K562 (cell line): Measurements from ENCODE around the gene ATRN. TPM values are rescaled to one million over a fixed set of nuclear protein-coding genes. Genes with fewer than 3 reads are reported as not detected.

Experiments
- ATF1 ChIP-seq, 2 experiments: fragments of 450-650 bp in 1 of 2; IDR thresholded peaks; 2 replicates each; pipeline ENCODE4 v1.6.1; 2016; ENCODE audit warnings: missing compliant biosample characterization in 1 of 2, missing genetic modification characterization in 1 of 2
- ATF7 ChIP-seq: fragments of 450-650 bp; IDR thresholded peaks from 2 replicates; pipeline ENCODE4 v1.7.1; 2014; ENCODE audit warnings: mild to moderate bottlenecking, moderate library complexity
- CC2D1A ChIP-seq: fragments of 450-650 bp; IDR thresholded peaks from 2 replicates; pipeline ENCODE4 v1.6.1; 2017; ENCODE audit warnings: mild to moderate bottlenecking
- FOXA3 ChIP-seq, 2 experiments: fragments of 450-650 bp in 1 of 2; sonication (generic) in 1 of 2; formaldehyde crosslinking; IDR thresholded peaks in 1 of 2; conservative IDR thresholded peaks in 1 of 2; 2 replicates each; pipeline versions ENCODE4 v1.4.0 to v1.8.0; 2020 to 2022; ENCODE audit warnings: mild to moderate bottlenecking in 2 of 2, missing genetic modification reagents in 1 of 2
- MIER1 ChIP-seq: fragments of 450-650 bp; IDR thresholded peaks from 2 replicates; pipeline ENCODE4 v1.6.1; 2016; ENCODE audit warnings: antibody characterized with exemption, mild to moderate bottlenecking, low read depth
- NR2C2 ChIP-seq, 2 experiments: fragments of 200-800 bp in 1 of 2; sonication (Bioruptor generic) in 1 of 2; sonication (generic) in 1 of 2; formaldehyde crosslinking in 1 of 2; IDR thresholded peaks; 2 replicates each; pipeline versions ENCODE4 v1.6.1 to v1.8.0; 2016 to 2022; ENCODE audit warnings: mild to moderate bottlenecking in 1 of 2, missing compliant biosample characterization in 1 of 2, missing genetic modification characterization in 1 of 2, missing genetic modification reagents in 1 of 2
- RERE ChIP-seq: sonication (generic); formaldehyde crosslinking; IDR thresholded peaks from 2 replicates; pipeline ENCODE4 v1.8.0; 2023; ENCODE audit warnings: missing genetic modification reagents, mild to moderate bottlenecking, borderline replicate concordance
- SIN3B ChIP-seq: fragments of 450-650 bp; IDR thresholded peaks from 2 replicates; pipeline ENCODE4 v1.6.1; 2017; ENCODE audit warnings: low read depth, mild to moderate bottlenecking, moderate library complexity
- SMAD4 ChIP-seq: fragments of 250-450 bp; sonication (Bioruptor Pico); conservative IDR thresholded peaks from 2 replicates; pipeline ENCODE4 v1.8.0; 2021; ENCODE audit warnings: inconsistent platforms, mild to moderate bottlenecking, moderate library complexity
- ZFX ChIP-seq: sonication (generic); formaldehyde crosslinking; IDR thresholded peaks from 2 replicates; pipeline ENCODE4 v1.8.0; 2022; ENCODE audit warnings: mild to moderate bottlenecking, missing genetic modification reagents, moderate library complexity
- ZNF124 ChIP-seq: sonication (generic); formaldehyde crosslinking; IDR thresholded peaks from 2 replicates; pipeline ENCODE4 v1.8.1; 2022; ENCODE audit warnings: missing genetic modification reagents
- ZNF407 ChIP-seq: fragments of 450-650 bp; IDR thresholded peaks from 2 replicates; pipeline ENCODE4 v1.6.1; 2016; ENCODE audit warnings: low read depth
- polyA plus RNA-seq, 8 experiments: library from polyadenylated mRNA; depleted of rRNA in 4 of 8; stranded (reverse) in 5 of 8; unstranded in 3 of 8; fragments of >200 nt; fragmentation: Nextera tagmentation in 2 of 8; fragmentation: Illumina TruSeq in 1 of 8; extraction: Ambion mirVana in 2 of 8; extraction: Trizol in 1 of 8; gene quantifications; 2 replicates each; pipeline versions ENCODE4 v1.2.1 to v1.2.3, GENCODE V29; 2011 to 2014; ENCODE audit warnings: inconsistent platforms in 1 of 8, missing spikeins in 1 of 8
- total RNA-seq, 7 experiments: library from RNA; depleted of rRNA in 6 of 7; stranded (reverse); fragments of >200 nt in 6 of 7; fragmentation: Illumina TruSeq in 2 of 7; extraction: Trizol in 2 of 7; gene quantifications; 2 replicates each; pipeline versions ENCODE4 v1.2.1 to v1.2.3, GENCODE V29; 2011 to 2021; ENCODE audit warnings: low replicate concordance in 1 of 7

The ATRN gene
- total and polyA plus RNA-seq, 9 of the 15 experiments (the other 6 are each of a cell fraction or from before 2014, with no cell fraction given): 0.69 to 16.5 (median 7.6) TPM

GRCh38 chr20:3470627-3471396 is at the start of gene ATRN (continued):
- TF ChIP-seq ZNF407 (peak; percentile 88), NR2C2 (CRISPR knock-in tag; IDR thresholded peaks at IDR 0.05) (0 out of 2 replicates have a peak, but pooled peaks have one; percentile 53), NR2C2 (tag; IDR thresholded peaks at IDR 0.05) (peak; percentile 84), MIER1 (no peak), SMAD4 (0 out of 2 replicates have a peak, but pooled peaks have one; percentile 57), CC2D1A (peak; percentile 84; the same call in 1 of the 2 replicates), FOXA3 (CRISPR knock-in tag; conservative IDR thresholded peaks at IDR 0.05 in 1 of 2, IDR thresholded peaks at IDR 0.05 in 1 of 2) (peak in 1 of 2 experiments; percentile 35; a peak in 1 of 4 replicates), ATF7 (peak; percentile 70), ZFX (CRISPR knock-in tag) (peak; percentile 56; the same call in 1 of the 2 replicates), SIN3B (peak; percentile 45; the same call in 1 of the 2 replicates), RERE (CRISPR knock-in tag) (peak; percentile 81; the same call in 1 of the 2 replicates), ATF1 (CRISPR knock-in tag; IDR thresholded peaks at IDR 0.05) (no peak), ATF1 (tag; IDR thresholded peaks at IDR 0.05) (peak; percentile 83), ZNF124 (CRISPR knock-in tag) (0 out of 2 replicates have a peak, but pooled peaks have one; percentile 16)
